CD4-positive, alpha-beta T cell (primary cell): ENCODE results near the gene INPP4B. TPM values are rescaled to one million over a fixed set of nuclear protein-coding genes. Genes with fewer than 3 reads are reported as not detected.

Experiments
- ATAC-seq: fragments of 200-7000 bp; cut with Tn5 transposase; one replicate; pipeline ENCODE4 v1.10.0; 2022; ENCODE audit warnings: mild to moderate bottlenecking; ENCODE audit not compliant: poor library complexity
- CTCF ChIA-PET: fragments of 350-600 bp; sonication (Branson Sonifier 250); formaldehyde crosslinking; loops from one replicate; lab custom pipeline; 2021; ENCODE audit warnings: antibody characterized with exemption, inconsistent platforms; lab: Charles Lee
- POLR2A ChIA-PET: fragments of 350-600 bp; sonication (Branson Sonifier 250); formaldehyde crosslinking; loops from one replicate; lab custom pipeline; 2021; ENCODE audit warnings: antibody characterized with exemption, inconsistent platforms; lab: Charles Lee
- DNase-seq, 14 experiments: peaks; one replicate each; pipeline ENCODE4 v3.0.0-alpha.2; 2013 to 2020; ENCODE audit warnings: mixed read lengths in 2 of 14
- H3K27ac ChIP-seq, 2 donors: one replicate each; pipeline versions ENCODE4 v1.5.1 to v1.7.0; 2013; ENCODE audit warnings: low read length in 2 of 2, low read depth in 1 of 2, mild to moderate bottlenecking in 1 of 2
- H3K27me3 ChIP-seq, 2 experiments: 1 replicate in 1 of 2; 2 replicates in 1 of 2; pipeline versions ENCODE4 v1.6.1 to v1.7.0; 2013; ENCODE audit warnings: low read length in 2 of 2, control low read depth in 1 of 2, mild to moderate bottlenecking in 1 of 2, moderate library complexity in 1 of 2; ENCODE audit not compliant: insufficient read depth in 2 of 2, control insufficient read depth in 1 of 2
- H3K36me3 ChIP-seq: one replicate; pipeline ENCODE4 v1.6.1; 2013; ENCODE audit warnings: low read length, control low read depth; ENCODE audit not compliant: insufficient read depth
- H3K4me1 ChIP-seq: one replicate; pipeline ENCODE4 v1.6.1; 2013; ENCODE audit warnings: low read length, control low read depth; ENCODE audit not compliant: insufficient read depth
- H3K4me3 ChIP-seq: one replicate; pipeline ENCODE4 v1.5.1; 2013; ENCODE audit warnings: mild to moderate bottlenecking, low read length, moderate library complexity
- H3K9me3 ChIP-seq, 2 experiments: 1 replicate in 1 of 2; 2 replicates in 1 of 2; pipeline versions ENCODE4 v1.6.1 to v1.7.0; 2013; ENCODE audit warnings: low read length in 2 of 2, mild to moderate bottlenecking in 2 of 2, control low read depth in 1 of 2, moderate library complexity in 1 of 2; ENCODE audit not compliant: control insufficient read depth in 1 of 2, insufficient read depth in 1 of 2
- H3K27ac Mint-ChIP-seq: one replicate; pipeline ENCODE4 v1.8.0; 2020; ENCODE audit warnings: mixed read lengths
- H3K27me3 Mint-ChIP-seq: one replicate; pipeline ENCODE4 v1.8.0; 2021; ENCODE audit warnings: mixed read lengths
- H3K36me3 Mint-ChIP-seq: one replicate; pipeline ENCODE4 v1.8.0; 2021; ENCODE audit warnings: low read depth, mixed read lengths
- H3K4me1 Mint-ChIP-seq: one replicate; pipeline ENCODE4 v1.8.0; 2021; ENCODE audit warnings: low read depth, mixed read lengths
- H3K4me3 Mint-ChIP-seq: one replicate; pipeline ENCODE4 v1.8.0; 2020; ENCODE audit warnings: mild to moderate bottlenecking, mixed read lengths
- H3K9me3 Mint-ChIP-seq: one replicate; pipeline ENCODE4 v1.8.0; 2020; ENCODE audit warnings: mixed read lengths
- intact Hi-C, 2 experiments: fragments of 100-400 bp; cut with DNase I in 1 of 2; cut with micrococcal nuclease in 1 of 2; formaldehyde crosslinking; loops; one replicate each; pipeline versions ENCODE4 v1.15.1 to v1.9.0; 2023 to 2025; cut with DNase I, micrococcal nuclease
- total RNA-seq, 174 experiments: library from RNA in 2 of 174; stranded (reverse) in 2 of 174; gene quantifications; one replicate each; pipeline ENCODE4 v1.2.3 and lab custom pipeline; 2021 to 2026
- TF ChIP-seq, protein P1 (sequence below): fragments of 200-600 bp; IDR thresholded peaks from one replicate; pipeline ENCODE4 v1.8.0; 2022; ENCODE audit warnings: antibody characterized with exemption, mild to moderate bottlenecking

Gene INPP4B
- total RNA-seq, 2 experiments from 2014 or later: 50.7 to 53.8 TPM

- CTCF ChIA-PET: interaction anchor here (0.9 kb wide), 1 partner anchor 11 kb away, joined by 3 read pairs; no protein-coding TSS in a partner anchor
Measured at GRCh38 chr4:142120921-142121320, 725.2 kb downstream of the INPP4B start.

GRCh38 chr4:142112451-142112850 is 733.6 kb downstream of the INPP4B start:
- Mint-ChIP-seq H3K27me3 (no peaks in the 10 kb centered on the region), H3K36me3 (peaks cover 99% of the 10 kb centered on the region), H3K4me1 (peaks cover 23% of the 10 kb centered on the region), H3K27ac (no peak overlapping the region), H3K9me3 (no peaks in the 10 kb centered on the region), H3K4me3 (no peak overlapping the region)
- intact Hi-C loops: no loop called here
- no peaks in the 10 kb centered on the region for H3K27me3 ChIP-seq
- no peak for DNase-seq
- no peak overlapping the region for H3K27ac ChIP-seq
- H3K9me3 ChIP-seq: no peaks in the 10 kb centered on the region
- TF ChIP-seq, protein P1, sequence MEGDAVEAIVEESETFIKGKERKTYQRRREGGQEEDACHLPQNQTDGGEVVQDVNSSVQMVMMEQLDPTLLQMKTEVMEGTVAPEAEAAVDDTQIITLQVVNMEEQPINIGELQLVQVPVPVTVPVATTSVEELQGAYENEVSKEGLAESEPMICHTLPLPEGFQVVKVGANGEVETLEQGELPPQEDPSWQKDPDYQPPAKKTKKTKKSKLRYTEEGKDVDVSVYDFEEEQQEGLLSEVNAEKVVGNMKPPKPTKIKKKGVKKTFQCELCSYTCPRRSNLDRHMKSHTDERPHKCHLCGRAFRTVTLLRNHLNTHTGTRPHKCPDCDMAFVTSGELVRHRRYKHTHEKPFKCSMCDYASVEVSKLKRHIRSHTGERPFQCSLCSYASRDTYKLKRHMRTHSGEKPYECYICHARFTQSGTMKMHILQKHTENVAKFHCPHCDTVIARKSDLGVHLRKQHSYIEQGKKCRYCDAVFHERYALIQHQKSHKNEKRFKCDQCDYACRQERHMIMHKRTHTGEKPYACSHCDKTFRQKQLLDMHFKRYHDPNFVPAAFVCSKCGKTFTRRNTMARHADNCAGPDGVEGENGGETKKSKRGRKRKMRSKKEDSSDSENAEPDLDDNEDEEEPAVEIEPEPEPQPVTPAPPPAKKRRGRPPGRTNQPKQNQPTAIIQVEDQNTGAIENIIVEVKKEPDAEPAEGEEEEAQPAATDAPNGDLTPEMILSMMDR: no peak
- no peak overlapping the region for H3K4me3 ChIP-seq
- POLR2A ChIA-PET: no interaction called here
- CTCF ChIA-PET: interaction anchor here (0.9 kb wide), 1 partner anchor 16 kb away, joined by 4 read pairs; no protein-coding TSS in a partner anchor
- H3K4me1 ChIP-seq: no peaks in the 10 kb centered on the region
- peaks cover 59% of the 10 kb centered on the region for H3K36me3 ChIP-seq
- ATAC-seq: no peak

More at GRCh38 chr4:142120921-142121320, 725.2 kb downstream of the INPP4B start:
- no peaks in the 10 kb centered on the region for H3K9me3 Mint-ChIP-seq
- H3K27ac Mint-ChIP-seq: peak overlapping the region; percentile 33
- Histone ChIP-seq H3K4me1 (no peaks in the 10 kb centered on the region), H3K9me3 (no peaks in the 10 kb centered on the region), H3K27ac (no peak overlapping the region), H3K36me3 (peaks cover 60% of the 10 kb centered on the region), H3K4me3 (no peak overlapping the region), H3K27me3 (no peaks in the 10 kb centered on the region)
- POLR2A ChIA-PET: no interaction called here
- ATAC-seq: no peak
- no peaks in the 10 kb centered on the region for H3K27me3 Mint-ChIP-seq
- no peak overlapping the region for H3K4me3 Mint-ChIP-seq
- DNase-seq: no peak
- H3K4me1 Mint-ChIP-seq: peaks cover 22% of the 10 kb centered on the region
- H3K36me3 Mint-ChIP-seq: peaks cover 96% of the 10 kb centered on the region
- intact Hi-C loops: loop anchor here (10.0 kb wide), 2 partner anchors 154 to 314 kb away; no protein-coding TSS in a partner anchor
- TF ChIP-seq, protein P1: no peak

GRCh38 chr4:142110136-142110535 is 736.0 kb downstream of the INPP4B start:
- H3K27ac ChIP-seq: no peak overlapping the region
- ChIA-PET CTCF (no interaction called here), POLR2A (interaction anchor here (0.7 kb wide), 1 partner anchor 91 kb away, joined by 3 read pairs; no protein-coding TSS in a partner anchor)
- Mint-ChIP-seq H3K4me1 (peaks cover 5% of the 10 kb centered on the region), H3K9me3 (no peaks in the 10 kb centered on the region), H3K36me3 (peaks cover 94% of the 10 kb centered on the region), H3K4me3 (no peak overlapping the region), H3K27ac (no peak overlapping the region), H3K27me3 (no peaks in the 10 kb centered on the region)
- no peaks in the 10 kb centered on the region for H3K9me3 ChIP-seq
- ATAC-seq: no peak
- DNase-seq: no peak
- H3K27me3 ChIP-seq: no peaks in the 10 kb centered on the region
- peaks cover 79% of the 10 kb centered on the region for H3K36me3 ChIP-seq
- H3K4me3 ChIP-seq: no peak overlapping the region
- TF ChIP-seq, protein P1: no peak
- intact Hi-C loops: no loop called here
- no peaks in the 10 kb centered on the region for H3K4me1 ChIP-seq
